Ascending aorta (tissue), 2 donors: ENCODE measurements around the gene CFAP58. TPM values are rescaled to one million over a fixed set of nuclear protein-coding genes. Genes with fewer than 3 reads are reported as not detected.

Experiments used
- DNase-seq, 2 donors: peaks; one replicate each; pipeline ENCODE4 v3.0.0-alpha.2; 2019; ENCODE audit warnings: low spot score in 2 of 2
- H3K27ac ChIP-seq, 2 donors: fragments of 200-600 bp; sonication (generic); one replicate each; pipeline ENCODE4 v1.5.1; 2016 to 2017; ENCODE audit warnings: mild to moderate bottlenecking in 1 of 2
- H3K27me3 ChIP-seq: fragments of 200-600 bp; sonication (generic); one replicate; pipeline ENCODE4 v1.5.1; 2017
- H3K36me3 ChIP-seq, 2 donors: fragments of 200-600 bp; sonication (generic); one replicate each; pipeline ENCODE4 v1.5.1; 2016
- H3K4me1 ChIP-seq, 2 donors: fragments of 200-600 bp; sonication (generic); one replicate each; pipeline ENCODE4 v1.5.1; 2016 to 2017; ENCODE audit warnings: mild to moderate bottlenecking in 1 of 2
- H3K4me3 ChIP-seq, 2 donors: fragments of 200-600 bp; sonication (generic); one replicate each; pipeline ENCODE4 v1.5.1; 2016 to 2017; ENCODE audit warnings: mild to moderate bottlenecking in 1 of 2
- H3K9me3 ChIP-seq, 2 donors: fragments of 200-600 bp; sonication (generic); one replicate each; pipeline ENCODE4 v1.5.1; 2016
- intact Hi-C: fragments of 100-400 bp; cut with DNase I; formaldehyde crosslinking; loops from one replicate; pipeline ENCODE4 v1.15.1; 2023
- total RNA-seq: library from RNA; depleted of rRNA; stranded (reverse); fragments of >200 nt; gene quantifications from one replicate; pipeline ENCODE4 v1.1.0, GENCODE V29; 2016
- TF ChIP-seq, protein P1 (sequence below), 3 experiments: fragments of 200-600 bp in 2 of 3; fragments of 450-650 bp in 1 of 3; sonication (generic) in 2 of 3; IDR thresholded peaks; one replicate each; pipeline ENCODE4 v1.5.1; 2016 to 2019; ENCODE audit warnings: antibody characterized with exemption in 3 of 3, mild to moderate bottlenecking in 1 of 3, moderate library complexity in 1 of 3

The CFAP58 gene
- total RNA-seq, 1 donor from 2014 or later, result not detected

DNA sequence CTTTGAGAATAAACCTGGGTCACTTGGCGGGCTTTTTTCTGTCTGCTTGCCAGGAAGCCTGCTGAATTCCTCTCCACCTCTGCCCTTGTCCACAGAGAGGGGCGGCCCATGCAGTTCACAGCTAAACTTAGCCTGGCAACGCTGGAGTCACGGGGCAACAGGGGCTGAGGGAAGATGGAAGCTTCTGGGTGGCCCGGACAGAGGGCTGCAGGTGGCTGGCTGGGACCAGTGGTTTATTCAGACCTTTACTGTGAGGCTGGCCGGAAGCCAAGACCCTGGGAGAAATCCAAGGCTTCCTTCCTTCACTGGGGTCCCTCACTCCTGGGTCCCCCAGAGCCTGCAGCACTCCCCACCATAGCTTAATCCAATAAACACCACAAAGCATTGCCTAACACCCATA is 32.4 kb upstream of the CFAP58 start:
- Histone ChIP-seq H3K27me3 (no peaks in the 10 kb centered on the region), H3K36me3 (peaks cover 0 to 3% of the 10 kb centered on the region in 2 donors), H3K4me3 (no peak overlapping the region), H3K9me3 (no peaks in the 10 kb centered on the region), H3K27ac (peak overlapping the region in 1 of 2 donors; percentile 63), H3K4me1 (peaks cover 20 to 72% of the 10 kb centered on the region in 2 donors)
- TF ChIP-seq, protein P1, sequence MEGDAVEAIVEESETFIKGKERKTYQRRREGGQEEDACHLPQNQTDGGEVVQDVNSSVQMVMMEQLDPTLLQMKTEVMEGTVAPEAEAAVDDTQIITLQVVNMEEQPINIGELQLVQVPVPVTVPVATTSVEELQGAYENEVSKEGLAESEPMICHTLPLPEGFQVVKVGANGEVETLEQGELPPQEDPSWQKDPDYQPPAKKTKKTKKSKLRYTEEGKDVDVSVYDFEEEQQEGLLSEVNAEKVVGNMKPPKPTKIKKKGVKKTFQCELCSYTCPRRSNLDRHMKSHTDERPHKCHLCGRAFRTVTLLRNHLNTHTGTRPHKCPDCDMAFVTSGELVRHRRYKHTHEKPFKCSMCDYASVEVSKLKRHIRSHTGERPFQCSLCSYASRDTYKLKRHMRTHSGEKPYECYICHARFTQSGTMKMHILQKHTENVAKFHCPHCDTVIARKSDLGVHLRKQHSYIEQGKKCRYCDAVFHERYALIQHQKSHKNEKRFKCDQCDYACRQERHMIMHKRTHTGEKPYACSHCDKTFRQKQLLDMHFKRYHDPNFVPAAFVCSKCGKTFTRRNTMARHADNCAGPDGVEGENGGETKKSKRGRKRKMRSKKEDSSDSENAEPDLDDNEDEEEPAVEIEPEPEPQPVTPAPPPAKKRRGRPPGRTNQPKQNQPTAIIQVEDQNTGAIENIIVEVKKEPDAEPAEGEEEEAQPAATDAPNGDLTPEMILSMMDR (IDR thresholded peaks at IDR 0.05), result no peak
- DNase-seq, result peak in 1 of 2 donors; percentile 62
- intact Hi-C loops, result no loop called here

- H3K27me3 ChIP-seq, result no peaks in the 10 kb centered on the region
- DNase-seq, result no peak
- H3K9me3 ChIP-seq, result no peaks in the 10 kb centered on the region
- intact Hi-C loops, result no loop called here
- H3K27ac ChIP-seq, result peak overlapping the region; percentile 29 to 63
- peaks cover 0 to 3% of the 10 kb centered on the region in 2 donors for H3K36me3 ChIP-seq
- H3K4me3 ChIP-seq, result no peak overlapping the region
- TF ChIP-seq, protein P1 (IDR thresholded peaks at IDR 0.05), result no peak
- H3K4me1 ChIP-seq, result peaks cover 20 to 77% of the 10 kb centered on the region in 2 donors
Observed at GRCh38 chr10:104321725-104322415, 31.8 kb upstream of the CFAP58 start.

DNA sequence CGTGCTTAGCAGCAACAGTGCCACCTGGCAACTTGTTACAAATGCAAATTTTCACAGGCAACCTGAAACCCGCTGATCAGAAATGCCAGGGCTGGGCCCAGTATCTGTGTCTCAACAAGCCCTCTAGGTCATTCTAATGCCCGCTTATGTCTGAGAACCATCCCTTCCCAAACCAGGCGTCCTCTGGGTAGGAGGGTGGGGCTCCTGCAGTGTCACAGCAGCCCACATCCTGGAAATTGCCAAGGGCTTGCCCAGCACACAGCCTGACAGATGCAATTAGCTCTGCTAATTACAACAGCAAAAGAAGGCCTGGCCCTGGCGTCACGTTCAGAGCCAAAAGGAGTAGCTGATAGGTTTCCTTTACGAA is 31.2 kb upstream of the CFAP58 start:
- peak in 1 of 2 donors; percentile 63 for DNase-seq
- Histone ChIP-seq H3K36me3 (peaks cover 0 to 3% of the 10 kb centered on the region in 2 donors), H3K4me3 (no peak overlapping the region), H3K9me3 (no peaks in the 10 kb centered on the region), H3K27ac (peak overlapping the region; percentile 29 to 63), H3K4me1 (peaks cover 21 to 79% of the 10 kb centered on the region in 2 donors), H3K27me3 (no peaks in the 10 kb centered on the region)
- TF ChIP-seq, protein P1 (IDR thresholded peaks at IDR 0.05), result no peak
- intact Hi-C loops, result no loop called here

DNA sequence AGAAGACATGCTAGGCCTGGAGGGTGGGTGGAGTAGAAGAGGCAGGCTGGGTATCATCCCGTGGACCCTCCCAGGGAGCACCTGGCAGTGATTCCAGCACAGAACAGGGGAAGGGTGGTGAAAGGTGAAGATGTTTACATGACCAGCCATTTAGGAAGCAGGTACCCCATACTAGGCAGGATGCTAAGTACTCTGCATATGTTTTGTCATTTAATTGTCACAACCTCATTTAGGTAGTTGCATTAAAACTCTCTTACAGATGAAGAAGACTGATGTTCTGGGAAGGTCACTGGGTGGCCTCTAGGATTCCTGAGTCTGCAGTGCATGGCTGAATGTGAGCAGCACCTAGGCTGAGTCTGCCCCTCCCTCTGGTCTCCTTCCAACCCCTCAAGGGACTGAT is 30.5 kb upstream of the CFAP58 start:
- DNase-seq, result no peak
- peaks cover 0 to 3% of the 10 kb centered on the region in 2 donors for H3K36me3 ChIP-seq
- no peaks in the 10 kb centered on the region for H3K9me3 ChIP-seq
- no peak overlapping the region for H3K4me3 ChIP-seq
- intact Hi-C loops, result no loop called here
- peak overlapping the region in 1 of 2 donors; percentile 22 for H3K27ac ChIP-seq
- peaks cover 28 to 83% of the 10 kb centered on the region in 2 donors for H3K4me1 ChIP-seq
- no peaks in the 10 kb centered on the region for H3K27me3 ChIP-seq
- TF ChIP-seq, protein P1 (IDR thresholded peaks at IDR 0.05), result no peak

DNA sequence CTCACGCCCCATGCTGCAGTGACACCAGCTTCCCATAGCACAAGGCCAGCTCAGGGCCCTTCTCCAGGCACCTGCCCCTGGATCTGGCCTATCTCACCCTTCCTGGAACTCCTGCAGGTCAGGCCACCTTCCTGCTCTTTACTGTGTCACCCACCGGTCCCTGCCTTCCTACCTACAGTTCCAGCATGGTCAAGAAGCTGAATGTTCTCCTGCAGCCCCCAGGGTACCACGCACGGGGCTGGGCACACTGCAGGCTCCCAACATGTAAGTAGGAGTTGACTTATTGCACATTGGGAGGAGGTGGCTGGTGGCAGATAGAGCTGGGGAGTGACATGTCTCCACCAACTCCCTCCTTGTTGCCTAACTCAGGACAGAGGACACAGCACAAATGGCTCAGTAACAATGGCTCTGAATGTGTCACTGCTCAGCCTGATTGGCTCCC is 29.9 kb upstream of the CFAP58 start:
- H3K27ac ChIP-seq, result peak overlapping the region in 1 of 2 donors; percentile 48
- H3K9me3 ChIP-seq, result no peaks in the 10 kb centered on the region
- TF ChIP-seq, protein P1 (IDR thresholded peaks at IDR 0.05), result no peak
- H3K4me3 ChIP-seq, result no peak overlapping the region
- intact Hi-C loops, result no loop called here
- peak in 1 of 2 donors; percentile 50 for DNase-seq
- peaks cover 0 to 3% of the 10 kb centered on the region in 2 donors for H3K36me3 ChIP-seq
- peaks cover 35 to 89% of the 10 kb centered on the region in 2 donors for H3K4me1 ChIP-seq
- H3K27me3 ChIP-seq, result no peaks in the 10 kb centered on the region
